K562 (cell line): ENCODE data around the gene NACC1. TPM values are rescaled to one million over a fixed set of nuclear protein-coding genes. Genes with fewer than 3 reads are reported as not detected.

Source experiments
- ATAC-seq: fragments of 200-7000 bp; cut with Tn5 transposase; 3 replicates; pipeline ENCODE4 v1.9.1; 2020; ENCODE audit warnings: moderate library complexity
- BruUV-seq: library from RNA; stranded (reverse); fragments of 400-500 nt; replicated peaks from 2 replicates; lab custom pipeline; 2021; lab: Mats Ljungman, UMichigan
- CTCF ChIA-PET: fragments of 300-600 bp; formaldehyde crosslinking; extraction: SDS; loops from one replicate; lab custom pipeline; 2021; ENCODE audit warnings: low intra/inter-chr PET ratio; lab: Yijun Ruan, JAX
- POLR2A ChIA-PET: fragments of 300-600, 350-650 bp; sonication (Branson Sonifier 250); formaldehyde crosslinking; extraction: SDS; loops from one replicate; lab custom pipeline; 2021; ENCODE audit warnings: antibody characterized with exemption, inconsistent platforms; lab: Yijun Ruan, JAX
- DNase-seq, 4 experiments: peaks; one replicate each; pipeline versions ENCODE4 v3.0.0 to v3.0.0-alpha.2; 2011 to 2018; ENCODE audit warnings: low spot score in 3 of 4, mixed read lengths in 3 of 4; ENCODE audit errors: extremely low read depth in 1 of 4
- FAIRE-seq: peaks from 2 replicates; lab custom pipeline; 2011; peaks lifted over from hg19 to GRCh38; lab: Jason Lieb, UNC
- H2AFZ ChIP-seq: 2 replicates; pipeline ENCODE4 v1.6.0; 2011; ENCODE audit warnings: low read depth, low read length, control low read depth, inconsistent platforms
- H3K27ac ChIP-seq: fragments of 200-600 bp; 3 replicates; pipeline ENCODE4 v1.8.0; 2011; ENCODE audit warnings: low read depth, mild to moderate bottlenecking, control low read depth, inconsistent platforms, low read length, moderate library complexity, mixed read lengths; ENCODE audit errors: extremely low read depth
- H3K27me3 ChIP-seq, 2 experiments: fragments of 300-600 bp in 1 of 2; 2 replicates in 1 of 2; 3 replicates in 1 of 2; pipeline versions ENCODE4 v1.6.0 to v1.8.0; 2011; ENCODE audit warnings: inconsistent platforms in 2 of 2, low read length in 2 of 2, mild to moderate bottlenecking in 1 of 2, mixed read lengths in 1 of 2, moderate library complexity in 1 of 2; ENCODE audit not compliant: control insufficient read depth in 2 of 2, insufficient read depth in 2 of 2
- H3K36me3 ChIP-seq: fragments of 300-600 bp; 3 replicates; pipeline ENCODE4 v1.8.0; 2011; ENCODE audit warnings: mild to moderate bottlenecking, low read length, inconsistent platforms; ENCODE audit not compliant: control insufficient read depth, insufficient read depth
- H3K4me1 ChIP-seq, 2 experiments: fragments of 200-600 bp in 1 of 2; replicated peaks in 1 of 2; 2 replicates in 1 of 2; 3 replicates in 1 of 2; pipeline versions ENCODE4 v1.5.1 to v1.8.0; 2011; ENCODE audit warnings: inconsistent platforms in 2 of 2, low read length in 2 of 2, mild to moderate bottlenecking in 1 of 2, mixed read lengths in 1 of 2, moderate library complexity in 1 of 2; ENCODE audit not compliant: control insufficient read depth in 2 of 2, insufficient read depth in 2 of 2
- H3K4me2 ChIP-seq: 2 replicates; pipeline ENCODE4 v1.6.1; 2011; ENCODE audit warnings: low read length, control low read depth, inconsistent platforms, mixed read lengths; ENCODE audit not compliant: insufficient read depth
- H3K4me3 ChIP-seq: fragments of 200-600 bp; sonication (generic), shearing (Covaris generic); 2 replicates; pipeline ENCODE4 v1.5.1; 2016; ENCODE audit warnings: control low read depth, inconsistent platforms
- H3K79me2 ChIP-seq: fragments of 200-600 bp; 3 replicates; pipeline ENCODE4 v1.8.0; 2011; ENCODE audit warnings: low read length, inconsistent platforms; ENCODE audit not compliant: control insufficient read depth, insufficient read depth
- H3K9ac ChIP-seq, 2 experiments: 2 replicates each; pipeline versions ENCODE4 v1.6.0 to v1.6.1; 2011; ENCODE audit warnings: low read depth in 2 of 2, low read length in 2 of 2, control low read depth in 1 of 2, inconsistent platforms in 1 of 2, mild to moderate bottlenecking in 1 of 2, mixed read lengths in 1 of 2; ENCODE audit not compliant: insufficient read depth in 1 of 2
- H3K9me1 ChIP-seq: one replicate; pipeline ENCODE4 v1.6.0; 2011; ENCODE audit warnings: inconsistent platforms, mild to moderate bottlenecking, low read length, moderate library complexity; ENCODE audit not compliant: control insufficient read depth, insufficient read depth
- H3K9me3 ChIP-seq: replicated peaks from 2 replicates; pipeline ENCODE4 v1.5.1; 2011; ENCODE audit warnings: low read depth, low read length, inconsistent platforms; ENCODE audit not compliant: control insufficient read depth, insufficient read depth
- H4K20me1 ChIP-seq: replicated peaks from 2 replicates; pipeline ENCODE4 v1.6.1; 2011; ENCODE audit warnings: low read length, inconsistent platforms, mixed read lengths; ENCODE audit not compliant: control insufficient read depth, insufficient read depth
- CREB3L1 ChIP-seq: fragments of 450-650 bp; IDR thresholded peaks from 2 replicates; pipeline ENCODE4 v1.6.1; 2014; ENCODE audit warnings: low read depth, mild to moderate bottlenecking, moderate library complexity, borderline replicate concordance
- CREM ChIP-seq: IDR thresholded peaks from 2 replicates; pipeline ENCODE4 v1.6.1; 2014; ENCODE audit warnings: antibody characterized with exemption, low read depth
- FOXM1 ChIP-seq, 2 experiments: fragments of 450-650 bp in 1 of 2; sonication (generic) in 1 of 2; formaldehyde crosslinking in 1 of 2; IDR thresholded peaks; 2 replicates each; pipeline versions ENCODE4 v1.6.1 to v1.9.0; 2017 to 2022; ENCODE audit warnings: low read depth in 2 of 2, mild to moderate bottlenecking in 2 of 2, missing genetic modification reagents in 1 of 2, moderate library complexity in 1 of 2
- GABPB1 ChIP-seq: sonication (generic); formaldehyde crosslinking; IDR thresholded peaks from 2 replicates; pipeline ENCODE4 v1.8.0; 2022; ENCODE audit warnings: mild to moderate bottlenecking, missing genetic modification reagents
- MED1 ChIP-seq: sonication (generic); formaldehyde crosslinking; IDR thresholded peaks from 2 replicates; pipeline ENCODE4 v1.8.1; 2023; ENCODE audit warnings: missing genetic modification reagents, borderline replicate concordance
- POLR2A ChIP-seq: fragments of 450-650 bp; conservative IDR thresholded peaks from 2 replicates; pipeline ENCODE4 v1.6.1; 2016
- ZBTB33 ChIP-seq: sonication (generic); formaldehyde crosslinking; IDR thresholded peaks from 2 replicates; pipeline ENCODE4 v1.8.1; 2023; ENCODE audit warnings: mild to moderate bottlenecking, missing genetic modification reagents
- ZHX1 ChIP-seq: fragments of 150-350 bp; conservative IDR thresholded peaks from 2 replicates; pipeline ENCODE4 v1.6.1; 2014; ENCODE audit warnings: low read length
- ZNF165 ChIP-seq: fragments of 250-450 bp; sonication (Bioruptor Pico); IDR thresholded peaks from 2 replicates; pipeline ENCODE4 v1.4.0; 2020; ENCODE audit warnings: borderline replicate concordance
- ZNF311 ChIP-seq: fragments of 250-450 bp; sonication (Bioruptor Pico); IDR thresholded peaks from 2 replicates; pipeline ENCODE4 v1.4.0; 2020; ENCODE audit warnings: mild to moderate bottlenecking, moderate library complexity
- ZNF75A ChIP-seq: fragments of 450-650 bp; formaldehyde crosslinking; IDR thresholded peaks from 2 replicates; pipeline ENCODE4 v1.4.0; 2020; ENCODE audit warnings: mild to moderate bottlenecking
- WGBS: fragments of 100-300 bp; shearing (Covaris generic); methylation state at CpG from one replicate; pipeline ENCODE4 v1.1.6; 2016; ENCODE audit warnings: low coverage, mixed read lengths; ENCODE audit not compliant: insufficient coverage; ENCODE audit errors: missing lambda C conversion rate; 5-methylcytosine and 5-hydroxymethylcytosine counted together
- in situ Hi-C: fragments of 300-500 bp; cut with MboI; formaldehyde crosslinking; loops from 4 replicates; pipeline ENCODE4 v1.15.0; 2018; ENCODE audit warnings: inconsistent platforms, mixed read lengths
- intact Hi-C: fragments of 100-400 bp; cut with micrococcal nuclease; formaldehyde crosslinking; loops from 2 replicates; pipeline ENCODE4 v1.14.2; 2022
- polyA plus RNA-seq, 8 experiments: library from polyadenylated mRNA; depleted of rRNA in 4 of 8; stranded (reverse) in 5 of 8; unstranded in 3 of 8; fragments of >200 nt; fragmentation: Nextera tagmentation in 2 of 8; fragmentation: Illumina TruSeq in 1 of 8; extraction: Ambion mirVana in 2 of 8; extraction: Trizol in 1 of 8; gene quantifications; 2 replicates each; pipeline versions ENCODE4 v1.2.1 to v1.2.3, GENCODE V29; 2011 to 2014; ENCODE audit warnings: inconsistent platforms in 1 of 8, missing spikeins in 1 of 8
- total RNA-seq, 7 experiments: library from RNA; depleted of rRNA in 6 of 7; stranded (reverse); fragments of >200 nt in 6 of 7; fragmentation: Illumina TruSeq in 2 of 7; extraction: Trizol in 2 of 7; gene quantifications; 2 replicates each; pipeline versions ENCODE4 v1.2.1 to v1.2.3, GENCODE V29; 2011 to 2021; ENCODE audit warnings: low replicate concordance in 1 of 7

The NACC1 gene
- total and polyA plus RNA-seq, 9 of the 15 experiments (the other 6 are each of a cell fraction or from before 2014, with no cell fraction given) = 0.04 to 96.6 (median 25.8) TPM

GRCh38 chr19:13079542-13079986 lies 38.5 kb upstream of the NACC1 start (continued):
- no peak for TF ChIP-seq ZHX1
- peak; percentile 50; the same call in 1 of the 2 replicates for TF ChIP-seq POLR2A
- TF ChIP-seq, all 486 proteins: peak for 64

GRCh38 chr19:13082192-13083007 lies 35.7 kb upstream of the NACC1 start:
- intact Hi-C loops = no loop called here
- in situ Hi-C loops = no loop called here
- ChIA-PET CTCF (interaction anchor here (0.5 to 1.2 kb wide), 2 partner anchors 75 to 117 kb away, joined by 3 to 7 read pairs; no protein-coding TSS in a partner anchor), POLR2A (interaction anchor here (1.7 kb wide), 1 partner anchor 12 kb away, joined by 5 read pairs; no protein-coding TSS in a partner anchor)
- Histone ChIP-seq H3K9me1 (no peaks in the 10 kb centered on the region), H3K4me3 (no peak overlapping the region), H3K9ac (peak overlapping the region in 1 of 2 experiments; percentile 59; a peak in 1 of 4 replicates), H3K4me2 (no peak overlapping the region), H3K27me3 (no peaks in the 10 kb centered on the region), H3K79me2 (no peaks in the 10 kb centered on the region), H3K4me1 (peaks cover 24 to 59% of the 10 kb centered on the region in 2 experiments), H4K20me1 (no peaks in the 10 kb centered on the region), H2AFZ (no peak overlapping the region), H3K9me3 (no peaks in the 10 kb centered on the region), H3K36me3 (peaks cover 25% of the 10 kb centered on the region; the same call in 1 of the 3 replicates), H3K27ac (no peak overlapping the region; the same call in 2 of the 3 replicates)
- FAIRE-seq (peak; percentile 81), DNase-seq (peak; percentile 41 to 68 (median 57)), ATAC-seq (peak; percentile 68)
- BruUV-seq = no TSS peak
- 70% methylated on average over 9 of the region's 14 CpGs for WGBS
- TF ChIP-seq ZBTB33 (no peak), GABPB1 (no peak), ZNF311 (CRISPR knock-in tag) (no peak), CREM (no peak), ZNF165 (CRISPR knock-in tag) (no peak), ZNF75A (CRISPR knock-in tag) (no peak), MED1 (no peak), CREB3L1 (peak; percentile 42; the same call in 1 of the 2 replicates), FOXM1 (IDR thresholded peaks at IDR 0.05; ENCODE audit: low read depth) (no peak), FOXM1 (CRISPR knock-in tag; IDR thresholded peaks at IDR 0.05; ENCODE audit: low read depth) (no peak)
